Uterus (tissue), 2 donors: Measurements from ENCODE around the gene TP53I3.

Source experiments
- POLR2A ChIP-seq, 2 donors: fragments of 450-650 bp; IDR thresholded peaks; one replicate each; pipeline ENCODE4 v1.6.1; 2016; ENCODE audit warnings: antibody characterized with exemption in 2 of 2, mild to moderate bottlenecking in 1 of 2, moderate library complexity in 1 of 2
- TF ChIP-seq, protein P1 (sequence below), 4 experiments: fragments of 200-600 bp in 2 of 4; fragments of 450-650 bp in 2 of 4; sonication (generic) in 2 of 4; IDR thresholded peaks; one replicate each; pipeline ENCODE4 v1.5.1; 2016 to 2019; ENCODE audit warnings: antibody characterized with exemption in 4 of 4, mild to moderate bottlenecking in 2 of 4, moderate library complexity in 1 of 4

- TF ChIP-seq, protein P1, sequence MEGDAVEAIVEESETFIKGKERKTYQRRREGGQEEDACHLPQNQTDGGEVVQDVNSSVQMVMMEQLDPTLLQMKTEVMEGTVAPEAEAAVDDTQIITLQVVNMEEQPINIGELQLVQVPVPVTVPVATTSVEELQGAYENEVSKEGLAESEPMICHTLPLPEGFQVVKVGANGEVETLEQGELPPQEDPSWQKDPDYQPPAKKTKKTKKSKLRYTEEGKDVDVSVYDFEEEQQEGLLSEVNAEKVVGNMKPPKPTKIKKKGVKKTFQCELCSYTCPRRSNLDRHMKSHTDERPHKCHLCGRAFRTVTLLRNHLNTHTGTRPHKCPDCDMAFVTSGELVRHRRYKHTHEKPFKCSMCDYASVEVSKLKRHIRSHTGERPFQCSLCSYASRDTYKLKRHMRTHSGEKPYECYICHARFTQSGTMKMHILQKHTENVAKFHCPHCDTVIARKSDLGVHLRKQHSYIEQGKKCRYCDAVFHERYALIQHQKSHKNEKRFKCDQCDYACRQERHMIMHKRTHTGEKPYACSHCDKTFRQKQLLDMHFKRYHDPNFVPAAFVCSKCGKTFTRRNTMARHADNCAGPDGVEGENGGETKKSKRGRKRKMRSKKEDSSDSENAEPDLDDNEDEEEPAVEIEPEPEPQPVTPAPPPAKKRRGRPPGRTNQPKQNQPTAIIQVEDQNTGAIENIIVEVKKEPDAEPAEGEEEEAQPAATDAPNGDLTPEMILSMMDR (IDR thresholded peaks at IDR 0.05), result no peak
- TF ChIP-seq POLR2A (IDR thresholded peaks at IDR 0.05), result no peak
Observed at GRCh38 chr2:24077879-24078278, 6.8 kb downstream of the TP53I3 start.
